Measurements from ENCODE around the gene PRRC2B.
A peak's percentile ranks its signal among the peaks of the same experiment; 100 is the strongest.
"Not testable (repeated sequence)": the region's sequence is repeated elsewhere in the genome, so short reads cannot be mapped to it uniquely, and the experiment has no call there.

Gene PRRC2B

DNA sequence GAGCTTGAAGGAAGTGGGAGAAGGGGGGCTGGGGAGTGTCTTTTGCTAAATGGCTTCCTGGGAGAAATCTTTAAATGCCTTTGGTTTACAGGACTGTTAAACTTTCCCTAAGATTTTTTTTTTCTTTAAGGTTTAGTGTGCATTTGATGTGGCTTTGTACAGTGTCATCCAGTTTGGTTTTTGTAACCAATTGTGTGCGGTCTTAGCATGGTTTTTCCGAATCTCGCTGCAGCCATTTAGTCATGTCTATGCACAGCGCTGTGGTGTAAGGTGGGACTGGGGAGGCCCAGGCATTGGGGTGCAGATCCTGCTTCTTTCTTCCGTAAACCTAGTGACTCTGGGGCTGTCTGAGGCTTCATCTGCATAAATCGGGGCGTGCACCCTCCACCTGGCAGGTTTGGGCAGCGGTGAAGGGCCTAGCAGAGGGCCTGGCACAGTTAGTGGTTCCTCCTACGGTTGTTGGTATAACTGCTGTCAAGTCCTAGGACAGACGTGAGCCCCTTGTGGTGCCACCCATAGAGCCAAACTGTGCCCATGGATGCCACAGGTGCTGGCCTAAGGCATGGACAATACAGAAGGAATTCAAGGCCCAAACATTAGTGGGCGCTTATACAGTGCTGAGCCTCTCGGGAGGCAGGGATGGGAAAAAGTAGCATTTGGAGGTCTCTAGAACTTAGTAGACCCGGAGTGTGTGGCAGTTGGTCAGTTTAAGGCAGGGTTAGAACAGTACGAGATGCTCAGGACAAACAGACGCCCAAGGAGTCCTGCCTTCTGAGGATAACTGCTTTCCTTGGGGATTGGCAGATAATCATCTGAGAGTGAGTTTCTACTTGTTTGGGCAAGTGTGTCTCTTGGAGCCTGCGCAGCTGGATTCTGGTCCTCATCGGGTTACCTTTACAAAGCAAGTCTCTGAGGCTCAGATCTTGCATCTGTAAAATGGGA, 1.5 kb downstream of the PRRC2B start:
- peak overlapping the region; percentile 96 for H2BK5ac ChIP-seq (ENCODE audit: low read depth, low read length, poor library complexity)
- H3K18ac ChIP-seq (ENCODE audit: low read length): peak overlapping the region; percentile 46
- H3K4me1 ChIP-seq (ENCODE audit: control insufficient read depth in 1 of 2, insufficient read depth in 2 of 2, low read length in 2 of 2): peaks cover 23 to 30% of the 10 kb centered on the region in 2 experiments
- H3K79me2 ChIP-seq (ENCODE audit: control insufficient read depth, insufficient read depth, low read length, poor library complexity): peaks cover 35% of the 10 kb centered on the region
- H3K79me1 ChIP-seq (ENCODE audit: low read length): peaks cover 25% of the 10 kb centered on the region
- DNase-seq: no peak
- H2BK120ac ChIP-seq (ENCODE audit: insufficient read depth, low read length, poor library complexity): peak overlapping the region; percentile 27
- no peak overlapping the region for H2AFZ ChIP-seq (ENCODE audit: insufficient read depth, low read length, poor library complexity)
- peak overlapping the region; percentile 98 for H3K27ac ChIP-seq (ENCODE audit: low read depth, low read length)
- no peaks in the 10 kb centered on the region for H3K27me3 ChIP-seq (ENCODE audit: insufficient read depth, low read length)
- peak overlapping the region; percentile 98 for H3K14ac ChIP-seq (ENCODE audit: low read length)
- peak overlapping the region; percentile 97 for H3K4ac ChIP-seq (ENCODE audit: low read depth, low read length)
- no peak overlapping the region for H2BK12ac ChIP-seq (ENCODE audit: low read length)
- no CpG with 5 or more reads among the region's 17 CpGs for WGBS (ENCODE audit: extremely low coverage, insufficient coverage, insufficient read length)
- H4K91ac ChIP-seq (ENCODE audit: low read depth, low read length): peak overlapping the region; percentile 98
- H3K23ac ChIP-seq (ENCODE audit: low read length): no peak overlapping the region
- no peak overlapping the region for H4K12ac ChIP-seq (ENCODE audit: low read depth, low read length)
- H3K36me3 ChIP-seq (ENCODE audit: control insufficient read depth in 1 of 2, insufficient read depth in 2 of 2, low read length in 2 of 2): peaks cover 0 to 2% of the 10 kb centered on the region in 2 experiments
- H4K8ac ChIP-seq (ENCODE audit: low read depth, low read length): peak overlapping the region; percentile 14
- H3K4me3 ChIP-seq (ENCODE audit: low read depth, low read length): peak overlapping the region; percentile 92
- peak overlapping the region; percentile 27 for H2AK5ac ChIP-seq (ENCODE audit: low read length)
- peak overlapping the region; percentile 92 for H3K9ac ChIP-seq (ENCODE audit: low read length)
- peak overlapping the region; percentile 76 for H3K4me2 ChIP-seq (ENCODE audit: low read length)
- H3K9me3 ChIP-seq (ENCODE audit: insufficient read depth, low read depth, low read length): no peaks in the 10 kb centered on the region

DNA sequence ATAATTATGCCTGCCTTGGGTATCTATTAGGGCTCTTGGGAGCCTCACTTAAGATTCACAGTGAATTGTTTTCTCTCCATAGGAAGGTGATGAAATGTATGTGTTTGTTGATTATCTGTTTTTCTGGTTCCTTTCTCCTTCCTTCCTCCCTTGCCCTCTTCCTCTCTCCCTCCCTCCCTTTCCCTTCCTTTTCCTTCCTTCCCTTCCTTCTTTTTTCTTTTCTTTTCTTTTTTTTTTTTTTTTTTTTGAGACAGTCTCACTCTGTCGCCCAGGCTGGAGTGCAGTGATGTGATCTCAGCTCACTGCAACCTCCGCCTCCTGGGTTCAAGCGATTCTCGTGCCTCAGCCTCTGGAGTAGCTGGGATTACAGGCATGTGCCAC, 2.2 kb downstream of the PRRC2B start:
- H3K79me1 ChIP-seq (ENCODE audit: low read length): peaks cover 25% of the 10 kb centered on the region
- H3K9ac ChIP-seq (ENCODE audit: low read length); H2BK12ac ChIP-seq (ENCODE audit: low read length); H4K8ac ChIP-seq (ENCODE audit: low read depth, low read length); H2BK5ac ChIP-seq (ENCODE audit: low read depth, low read length, poor library complexity); H4K12ac ChIP-seq (ENCODE audit: low read depth, low read length); H3K4me3 ChIP-seq (ENCODE audit: low read depth, low read length); H3K23ac ChIP-seq (ENCODE audit: low read length); H2BK120ac ChIP-seq (ENCODE audit: insufficient read depth, low read length, poor library complexity); H4K91ac ChIP-seq (ENCODE audit: low read depth, low read length); H2AFZ ChIP-seq (ENCODE audit: insufficient read depth, low read length, poor library complexity); H2AK5ac ChIP-seq (ENCODE audit: low read length); H3K18ac ChIP-seq (ENCODE audit: low read length); DNase-seq; H3K14ac ChIP-seq (ENCODE audit: low read length); H3K27me3 ChIP-seq (ENCODE audit: insufficient read depth, low read length); H3K36me3 ChIP-seq (ENCODE audit: control insufficient read depth in 1 of 2, insufficient read depth in 2 of 2, low read length in 2 of 2); H3K9me3 ChIP-seq (ENCODE audit: insufficient read depth, low read depth, low read length): not testable (repeated sequence)
- peak overlapping the region; percentile 97 for H3K4ac ChIP-seq (ENCODE audit: low read depth, low read length)
- peaks cover 25 to 33% of the 10 kb centered on the region in 2 experiments for H3K4me1 ChIP-seq (ENCODE audit: control insufficient read depth in 1 of 2, insufficient read depth in 2 of 2, low read length in 2 of 2)
- H3K79me2 ChIP-seq (ENCODE audit: control insufficient read depth, insufficient read depth, low read length, poor library complexity): peaks cover 39% of the 10 kb centered on the region
- H3K4me2 ChIP-seq (ENCODE audit: low read length): peak overlapping the region; percentile 77
- H3K27ac ChIP-seq (ENCODE audit: low read depth, low read length): peak overlapping the region; percentile 75
- no CpG with 5 or more reads among the region's 4 CpGs for WGBS (ENCODE audit: extremely low coverage, insufficient coverage, insufficient read length)

DNA sequence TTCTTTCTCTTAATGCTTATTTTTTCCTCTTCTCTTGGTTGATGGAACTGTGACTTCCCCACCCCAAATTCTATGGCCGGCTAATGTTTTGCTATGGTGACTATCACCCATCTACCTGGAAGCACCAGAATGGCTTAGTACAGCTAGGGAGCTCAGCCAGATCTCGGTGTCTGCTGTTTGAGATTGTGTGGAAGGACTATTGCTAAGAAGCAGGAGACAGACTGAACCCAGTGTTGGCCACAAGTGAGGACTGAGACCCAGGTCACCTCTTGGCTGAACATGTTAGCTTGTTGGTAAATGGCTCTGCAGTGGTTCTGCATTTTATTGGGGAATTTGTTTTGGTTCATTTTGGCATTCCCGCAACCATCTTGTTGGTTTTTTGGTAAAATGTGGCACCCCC, 2.7 kb downstream of the PRRC2B start:
- H3K18ac ChIP-seq (ENCODE audit: low read length): peak overlapping the region; percentile 4
- no peaks in the 10 kb centered on the region for H3K9me3 ChIP-seq (ENCODE audit: insufficient read depth, low read depth, low read length)
- H3K23ac ChIP-seq (ENCODE audit: low read length): no peak overlapping the region
- H2AFZ ChIP-seq (ENCODE audit: insufficient read depth, low read length, poor library complexity): no peak overlapping the region
- H3K27ac ChIP-seq (ENCODE audit: low read depth, low read length): peak overlapping the region; percentile 75
- peak overlapping the region; percentile 8 for H2BK12ac ChIP-seq (ENCODE audit: low read length)
- H3K36me3 ChIP-seq (ENCODE audit: control insufficient read depth in 1 of 2, insufficient read depth in 2 of 2, low read length in 2 of 2): peaks cover 0 to 2% of the 10 kb centered on the region in 2 experiments
- H2BK120ac ChIP-seq (ENCODE audit: insufficient read depth, low read length, poor library complexity): no peak overlapping the region
- peak overlapping the region; percentile 89 for H2BK5ac ChIP-seq (ENCODE audit: low read depth, low read length, poor library complexity)
- WGBS (ENCODE audit: extremely low coverage, insufficient coverage, insufficient read length): no CpG with 5 or more reads among the region's 3 CpGs
- no peak overlapping the region for H4K12ac ChIP-seq (ENCODE audit: low read depth, low read length)
- peak overlapping the region; percentile 53 for H3K9ac ChIP-seq (ENCODE audit: low read length)
- H3K4me3 ChIP-seq (ENCODE audit: low read depth, low read length): no peak overlapping the region
- no peak for DNase-seq
- H3K79me2 ChIP-seq (ENCODE audit: control insufficient read depth, insufficient read depth, low read length, poor library complexity): peaks cover 43% of the 10 kb centered on the region
- peaks cover 25 to 33% of the 10 kb centered on the region in 2 experiments for H3K4me1 ChIP-seq (ENCODE audit: control insufficient read depth in 1 of 2, insufficient read depth in 2 of 2, low read length in 2 of 2)
- peak overlapping the region; percentile 43 for H3K14ac ChIP-seq (ENCODE audit: low read length)
- peak overlapping the region; percentile 15 for H4K91ac ChIP-seq (ENCODE audit: low read depth, low read length)
- no peak overlapping the region for H2AK5ac ChIP-seq (ENCODE audit: low read length)
- H3K79me1 ChIP-seq (ENCODE audit: low read length): peaks cover 25% of the 10 kb centered on the region
- H3K27me3 ChIP-seq (ENCODE audit: insufficient read depth, low read length): no peaks in the 10 kb centered on the region
- no peak overlapping the region for H4K8ac ChIP-seq (ENCODE audit: low read depth, low read length)
- peak overlapping the region; percentile 77 for H3K4me2 ChIP-seq (ENCODE audit: low read length)
- peak overlapping the region; percentile 75 for H3K4ac ChIP-seq (ENCODE audit: low read depth, low read length)

DNA sequence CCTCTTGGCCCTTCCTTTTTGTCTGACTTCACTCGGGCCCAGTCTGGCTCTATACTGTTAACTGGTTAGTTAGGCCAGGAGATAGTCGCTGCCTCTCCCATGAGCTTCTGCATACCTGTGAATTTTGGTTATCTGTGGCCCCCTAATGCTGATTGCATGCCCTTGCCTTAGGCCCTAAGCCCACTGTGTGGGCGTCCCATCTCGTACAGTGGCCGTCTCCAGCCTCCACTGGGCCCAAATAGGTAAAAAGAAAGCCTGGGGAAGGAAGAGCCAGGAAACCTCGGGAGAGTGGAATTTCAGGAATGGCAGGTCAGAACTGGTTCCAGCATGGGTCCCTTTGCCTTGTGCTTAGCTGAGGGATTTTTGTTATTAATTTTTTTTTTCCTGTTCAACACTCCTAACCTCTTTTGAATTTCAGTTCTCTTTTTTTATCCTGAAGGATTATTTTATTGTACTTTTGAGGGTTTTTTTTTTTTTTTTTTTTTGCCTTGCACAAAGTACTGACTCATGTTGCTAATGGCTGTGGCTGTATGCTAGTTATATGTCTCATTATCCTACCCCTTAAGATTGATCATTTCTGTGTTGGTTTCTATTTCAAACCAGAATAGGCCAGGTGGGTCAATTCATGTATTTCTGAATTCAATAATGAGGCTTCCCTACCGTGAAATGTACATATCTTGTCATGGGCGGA, 3.4 kb downstream of the PRRC2B start:
- Histone ChIP-seq H3K4ac (ENCODE audit: low read depth, low read length) (peak overlapping the region; percentile 75), H3K9me3 (ENCODE audit: insufficient read depth, low read depth, low read length) (no peaks in the 10 kb centered on the region), H2BK120ac (ENCODE audit: insufficient read depth, low read length, poor library complexity) (peak overlapping the region; percentile 74), H3K4me3 (ENCODE audit: low read depth, low read length) (no peak overlapping the region), H2AFZ (ENCODE audit: insufficient read depth, low read length, poor library complexity) (no peak overlapping the region), H3K79me2 (ENCODE audit: control insufficient read depth, insufficient read depth, low read length, poor library complexity) (peaks cover 46% of the 10 kb centered on the region), H3K4me2 (ENCODE audit: low read length) (peak overlapping the region; percentile 77), H3K36me3 (ENCODE audit: control insufficient read depth in 1 of 2, insufficient read depth in 2 of 2, low read length in 2 of 2) (peaks cover 0 to 2% of the 10 kb centered on the region in 2 experiments), H4K91ac (ENCODE audit: low read depth, low read length) (peak overlapping the region; percentile 48), H3K79me1 (ENCODE audit: low read length) (peaks cover 25% of the 10 kb centered on the region), H3K27ac (ENCODE audit: low read depth, low read length) (peak overlapping the region; percentile 75), H3K9ac (ENCODE audit: low read length) (peak overlapping the region; percentile 53), H3K4me1 (ENCODE audit: control insufficient read depth in 1 of 2, insufficient read depth in 2 of 2, low read length in 2 of 2) (peaks cover 25 to 35% of the 10 kb centered on the region in 2 experiments), H3K18ac (ENCODE audit: low read length) (peak overlapping the region; percentile 58), H3K23ac (ENCODE audit: low read length) (no peak overlapping the region), H2BK5ac (ENCODE audit: low read depth, low read length, poor library complexity) (peak overlapping the region; percentile 89), H3K27me3 (ENCODE audit: insufficient read depth, low read length) (no peaks in the 10 kb centered on the region), H2AK5ac (ENCODE audit: low read length) (peak overlapping the region; percentile 76), H2BK12ac (ENCODE audit: low read length) (peak overlapping the region; percentile 8), H3K14ac (ENCODE audit: low read length) (peak overlapping the region; percentile 75), H4K12ac (ENCODE audit: low read depth, low read length) (no peak overlapping the region), H4K8ac (ENCODE audit: low read depth, low read length) (peak overlapping the region; percentile 20)
- DNase-seq: peak in 1 of 2 donors; percentile 75
- no CpG with 5 or more reads among the region's 8 CpGs for WGBS (ENCODE audit: extremely low coverage, insufficient coverage, insufficient read length)
